Activated T-cell treated with anti-CD3 and anti-CD28 coated beads, Interleukin-2, amount 50 U/mL, for 72 hours (primary cell): ENCODE results near the gene ERC2. TPM values are rescaled to one million over a fixed set of nuclear protein-coding genes. Genes with fewer than 3 reads are reported as not detected.
"Not testable (repeated sequence)": the region's sequence is repeated elsewhere in the genome, so short reads cannot be mapped to it uniquely, and the experiment has no call there.

Source experiments
- ATAC-seq, 2 donors: fragments of 150-1000 bp; cut with Tn5 transposase; replicated peaks in 1 of 2; 2 replicates each; pipeline ENCODE4 v1.10.0; 2021; ENCODE audit warnings: moderate library complexity in 2 of 2, mild to moderate bottlenecking in 1 of 2
- DNase-seq, 2 donors: peaks; one replicate each; pipeline ENCODE4 v3.0.0; 2021 to 2022; ENCODE audit warnings: mixed read lengths in 1 of 2
- H3K27ac Mint-ChIP-seq: one replicate; pipeline ENCODE4 v1.8.0; 2022; ENCODE audit warnings: mild to moderate bottlenecking, moderate library complexity, mixed read lengths
- H3K27me3 Mint-ChIP-seq: one replicate; pipeline ENCODE4 v1.8.0; 2022; ENCODE audit warnings: low read depth, mixed read lengths
- H3K36me3 Mint-ChIP-seq, 2 donors: one replicate each; pipeline ENCODE4 v1.8.0; 2022; ENCODE audit warnings: mixed read lengths in 2 of 2, mild to moderate bottlenecking in 1 of 2; ENCODE audit not compliant: insufficient read depth in 2 of 2
- H3K4me1 Mint-ChIP-seq: one replicate; pipeline ENCODE4 v1.8.0; 2022; ENCODE audit warnings: low read depth, mixed read lengths
- H3K4me3 Mint-ChIP-seq, 2 donors: one replicate each; pipeline ENCODE4 v1.8.0; 2022; ENCODE audit warnings: mild to moderate bottlenecking in 2 of 2, mixed read lengths in 2 of 2, moderate library complexity in 2 of 2
- H3K9me3 Mint-ChIP-seq, 2 donors: one replicate each; pipeline ENCODE4 v1.8.0; 2022; ENCODE audit warnings: mixed read lengths in 2 of 2
- total RNA-seq, 2 donors: library from RNA; stranded (reverse); gene quantifications; one replicate each; pipeline ENCODE4 v1.2.3, GENCODE V29; 2022

ERC2 gene
- total RNA-seq = under 1 TPM; 0.19 to 0.35 TPM

DNA sequence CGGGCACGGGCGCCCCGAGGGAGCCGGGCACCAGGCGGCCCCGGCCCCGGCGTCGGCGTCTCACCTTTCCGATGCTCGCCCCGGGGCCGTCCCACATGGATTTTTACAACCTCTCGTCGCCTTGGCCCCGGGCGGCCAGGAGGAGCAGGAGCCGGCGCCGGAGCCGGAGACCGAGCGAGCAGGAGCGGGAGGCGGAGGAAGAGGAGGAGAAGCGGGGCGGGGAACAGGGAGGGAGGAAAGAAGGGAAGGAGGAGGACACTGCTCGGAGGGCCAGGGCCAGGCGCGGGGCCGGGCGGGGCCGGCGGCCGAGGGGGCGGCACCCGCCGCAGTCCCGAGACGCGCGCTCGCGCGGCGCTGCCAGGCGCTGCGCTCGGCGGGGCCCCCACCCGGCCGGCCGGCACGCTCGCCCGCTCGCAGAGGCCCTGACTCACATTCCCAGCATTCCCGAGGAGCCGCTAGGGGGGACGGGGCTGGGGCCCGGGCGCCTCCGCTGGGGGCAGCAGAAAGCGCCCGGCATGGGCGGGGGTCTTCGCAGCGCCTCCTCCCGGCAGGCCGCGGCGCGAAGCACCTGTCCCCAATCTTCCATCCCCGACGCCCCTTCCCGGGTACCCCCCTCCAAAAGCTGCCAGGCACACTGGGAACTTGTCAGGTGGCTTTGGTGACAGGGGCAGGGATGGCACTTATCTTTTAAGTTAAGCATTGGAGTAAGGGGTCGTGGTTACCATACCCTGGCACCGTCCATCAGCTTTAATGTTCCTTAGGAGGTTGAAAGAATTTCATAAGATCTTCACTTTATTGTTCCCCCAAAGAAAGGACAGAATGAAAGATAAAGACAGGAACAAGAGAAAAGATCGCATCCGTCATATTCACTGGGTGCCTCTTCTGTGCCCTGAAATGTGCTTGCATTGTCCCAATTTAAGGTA is at the start of gene ERC2:
Gene ERC2, minus strand, starts transcription at position 284 of the 923 bp plus-strand sequence.
- Mint-ChIP-seq H3K4me3 (peak within 1 kb of the TSS; percentile 74 to 82), H3K36me3 (peaks cover 0 to 2% of the 10 kb centered on the region in 2 donors), H3K27ac (no peak within 1 kb of the TSS), H3K9me3 (no peaks in the 10 kb centered on the region), H3K27me3 (peaks cover 66% of the 10 kb centered on the region), H3K4me1 (no peaks in the 10 kb centered on the region)
- DNase-seq (peak; percentile 1), ATAC-seq (peak; percentile 41 to 47)

DNA sequence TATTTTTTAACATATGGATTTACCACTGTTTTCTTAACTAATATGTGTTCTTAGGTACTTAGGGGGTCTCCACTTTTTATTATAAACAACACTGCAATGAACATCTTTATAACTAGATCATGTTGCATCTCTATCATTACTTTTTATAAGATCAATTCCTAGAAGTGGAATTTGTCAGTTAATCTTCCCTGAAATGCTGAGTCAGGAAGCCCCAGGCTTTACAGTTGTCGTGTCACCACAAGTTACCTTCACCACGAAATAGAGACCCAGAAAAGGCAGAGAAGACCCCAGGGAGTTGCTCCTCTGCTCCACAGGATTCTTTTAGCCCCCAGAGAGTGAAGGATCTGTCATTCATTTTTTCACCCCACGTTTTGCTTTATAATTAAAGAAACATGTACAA is 34.5 kb upstream of the ERC2 start:
- Mint-ChIP-seq H3K27me3 (peaks cover 9% of the 10 kb centered on the region), H3K27ac (no peak overlapping the region), H3K9me3 (no peaks in the 10 kb centered on the region), H3K36me3 (no peaks in the 10 kb centered on the region), H3K4me3 (no peak overlapping the region), H3K4me1 (no peaks in the 10 kb centered on the region)
- DNase-seq = no peak
- no peak for ATAC-seq

DNA sequence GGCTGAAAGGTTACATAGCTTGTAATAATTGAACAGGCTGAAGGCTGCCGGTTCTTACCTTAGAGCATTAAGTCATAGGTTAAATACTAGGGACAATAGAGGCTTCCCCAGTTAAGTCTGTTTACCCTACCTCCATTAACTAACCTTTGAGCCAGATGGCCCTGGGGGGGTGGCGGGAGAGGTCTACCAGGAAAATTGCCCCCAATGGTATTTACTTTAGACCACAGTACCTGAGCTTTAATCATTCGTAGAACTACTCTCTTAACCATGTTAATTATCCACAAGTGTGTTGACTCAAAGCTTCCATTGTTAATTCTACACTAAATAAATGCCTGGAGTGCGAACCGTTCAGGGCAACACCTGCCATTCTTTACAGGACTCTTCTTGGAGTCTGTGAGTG is 28.1 kb upstream of the ERC2 start:
- not testable (repeated sequence) for ATAC-seq, H3K36me3 Mint-ChIP-seq, H3K4me1 Mint-ChIP-seq, H3K27ac Mint-ChIP-seq, H3K9me3 Mint-ChIP-seq, DNase-seq, H3K4me3 Mint-ChIP-seq
- H3K27me3 Mint-ChIP-seq = peaks cover 22% of the 10 kb centered on the region

DNA sequence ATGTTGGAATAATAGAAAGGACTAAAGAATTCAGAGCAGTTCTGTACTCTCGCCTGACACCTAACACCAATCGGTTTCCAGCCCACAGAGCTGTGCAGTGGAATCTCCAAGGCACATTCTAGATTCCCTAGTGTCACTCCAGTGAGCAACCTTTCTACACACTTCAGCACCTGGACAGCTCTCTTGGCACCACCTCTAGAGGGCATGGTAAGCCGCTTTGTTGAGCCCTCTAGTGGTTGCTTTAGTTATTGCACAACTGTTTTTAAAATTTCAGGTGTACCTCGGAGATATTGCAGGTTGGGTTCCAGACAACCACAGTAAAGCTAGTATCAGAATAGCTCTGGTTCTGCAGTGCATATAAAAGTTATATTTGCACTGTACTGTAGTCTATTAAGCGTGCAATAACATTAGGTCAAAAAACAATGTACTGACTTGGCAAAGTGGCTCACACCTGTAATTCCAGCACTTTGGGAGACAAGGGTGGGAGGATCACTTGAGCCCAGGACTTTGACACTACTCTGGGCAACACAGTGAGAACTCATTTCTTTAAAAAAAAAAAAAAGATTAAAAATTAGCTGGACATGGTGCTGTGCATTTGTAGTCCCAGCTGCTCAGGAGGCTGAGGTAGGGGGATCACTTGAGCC is 26.5 kb upstream of the ERC2 start:
- Mint-ChIP-seq H3K27ac (no peak overlapping the region), H3K4me3 (no peak overlapping the region), H3K4me1 (no peaks in the 10 kb centered on the region), H3K9me3 (peaks cover 0 to 3% of the 10 kb centered on the region in 2 donors), H3K36me3 (no peaks in the 10 kb centered on the region), H3K27me3 (peaks cover 22% of the 10 kb centered on the region)
- ATAC-seq (peak; percentile 83), DNase-seq (peak; percentile 64 to 74)

DNA sequence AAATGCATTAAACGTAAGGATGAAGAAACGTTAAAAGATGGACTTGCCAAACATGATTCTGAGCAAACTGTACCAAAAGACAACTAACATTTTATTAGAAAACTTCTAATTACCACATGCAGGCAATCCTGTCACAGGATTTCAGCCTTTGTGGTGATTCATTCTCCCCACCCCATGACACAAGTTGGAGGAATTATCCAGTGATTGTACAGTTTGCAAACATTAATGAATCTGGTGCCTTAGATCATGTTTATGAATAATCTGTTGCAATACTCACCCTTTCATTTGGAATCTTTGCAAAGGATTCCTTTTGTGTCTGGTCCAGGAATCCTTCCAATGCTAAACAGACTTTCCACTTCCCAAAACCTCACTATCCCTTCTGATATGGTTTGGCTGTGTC is 23.3 kb upstream of the ERC2 start:
- Mint-ChIP-seq H3K27me3 (peaks cover 9% of the 10 kb centered on the region), H3K4me1 (no peaks in the 10 kb centered on the region), H3K9me3 (peaks cover 0 to 3% of the 10 kb centered on the region in 2 donors), H3K27ac (no peak overlapping the region), H3K4me3 (no peak overlapping the region), H3K36me3 (no peaks in the 10 kb centered on the region)
- DNase-seq = no peak
- no peak for ATAC-seq

DNA sequence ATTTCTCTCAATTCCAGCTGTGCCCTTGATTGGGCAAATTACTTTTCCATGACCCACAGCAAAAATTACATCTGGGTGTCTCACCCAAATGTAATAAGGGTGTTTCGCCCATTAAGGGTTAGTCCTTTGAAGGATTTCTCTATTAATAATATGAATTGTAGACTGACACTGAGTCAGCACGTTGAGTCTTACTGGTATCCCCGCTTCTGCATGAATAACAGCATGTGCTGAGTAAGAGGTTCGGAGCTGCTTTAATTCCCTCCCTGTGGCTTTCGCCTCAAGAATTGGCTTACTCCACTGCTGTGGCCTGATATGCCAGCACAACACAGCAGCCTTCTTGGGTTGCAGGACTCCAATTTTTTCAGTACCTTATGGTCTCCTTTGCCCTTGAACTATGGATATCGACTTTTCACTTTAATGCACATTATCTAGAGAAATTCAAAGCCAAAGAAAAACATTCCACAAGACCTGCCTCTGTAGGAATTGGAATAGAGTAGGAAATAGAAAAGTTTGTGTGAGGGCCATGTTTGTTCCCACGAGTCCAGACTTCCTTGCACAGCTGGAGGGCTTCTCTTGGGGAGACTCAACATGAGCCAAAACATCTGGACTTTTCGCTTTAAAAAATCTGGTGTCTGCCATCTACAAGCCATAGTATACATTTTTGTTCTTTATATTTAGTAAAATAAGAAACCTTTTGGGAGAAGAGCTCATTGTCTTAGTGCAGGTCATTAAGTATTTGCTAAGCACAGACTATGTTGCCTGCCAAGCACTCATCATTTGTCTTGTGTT is 20.7 kb upstream of the ERC2 start:
- ATAC-seq (no peak), DNase-seq (no peak)
- no peaks in the 10 kb centered on the region for H3K4me1 Mint-ChIP-seq
- H3K4me3 Mint-ChIP-seq = no peak overlapping the region
- peaks cover 9% of the 10 kb centered on the region for H3K27me3 Mint-ChIP-seq
- H3K27ac Mint-ChIP-seq = no peak overlapping the region
- no peaks in the 10 kb centered on the region for H3K36me3 Mint-ChIP-seq
- no peaks in the 10 kb centered on the region for H3K9me3 Mint-ChIP-seq

DNA sequence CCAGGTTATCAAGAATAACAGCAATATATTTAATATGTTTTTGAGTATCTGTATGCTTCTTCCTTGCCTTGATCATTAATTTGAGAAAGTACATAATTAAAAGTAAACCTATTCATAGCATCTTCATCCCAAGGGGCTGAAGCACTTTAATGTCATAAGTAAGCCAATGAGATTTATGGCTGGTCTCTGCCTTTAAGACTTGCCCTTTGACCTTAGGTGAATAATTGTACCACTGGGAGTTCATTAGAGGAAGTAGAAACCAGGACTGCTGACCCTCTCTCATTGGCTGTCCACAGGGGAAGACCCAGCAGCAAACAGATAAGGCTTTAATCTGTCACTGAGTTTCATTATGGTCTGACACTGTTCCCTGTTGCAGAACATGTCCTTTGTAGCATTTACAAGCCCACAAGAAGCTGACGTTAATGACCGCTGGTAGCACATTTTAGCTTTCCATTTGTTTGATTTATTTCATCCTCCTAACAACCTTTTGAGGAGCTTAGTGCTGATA is 16.3 kb upstream of the ERC2 start:
- no peaks in the 10 kb centered on the region for H3K36me3 Mint-ChIP-seq
- no peak for ATAC-seq
- H3K27ac Mint-ChIP-seq = no peak overlapping the region
- no peaks in the 10 kb centered on the region for H3K27me3 Mint-ChIP-seq
- no peaks in the 10 kb centered on the region for H3K4me1 Mint-ChIP-seq
- no peak overlapping the region for H3K4me3 Mint-ChIP-seq
- no peak for DNase-seq
- no peaks in the 10 kb centered on the region for H3K9me3 Mint-ChIP-seq

DNA sequence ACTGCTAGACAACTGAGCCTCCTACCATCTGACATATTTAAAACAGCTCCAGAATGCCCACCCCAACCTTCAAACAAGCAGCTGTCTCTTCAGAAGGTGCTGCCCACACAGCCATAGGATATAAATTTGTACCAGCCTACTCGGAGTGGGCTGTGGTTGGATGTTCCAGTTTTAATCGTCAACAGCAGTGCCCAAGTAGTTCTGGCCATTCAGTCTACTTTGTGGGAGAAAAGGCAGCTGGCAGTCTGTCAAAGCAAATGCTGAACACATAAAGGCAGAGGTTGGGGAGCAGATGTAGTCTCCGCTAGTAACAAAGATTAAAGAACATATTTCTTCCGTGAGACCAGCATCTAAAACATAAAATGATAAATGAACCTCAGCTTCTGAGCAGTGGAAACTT is 15.9 kb upstream of the ERC2 start:
- H3K27ac Mint-ChIP-seq = no peak overlapping the region
- H3K4me3 Mint-ChIP-seq = no peak overlapping the region
- ATAC-seq (no peak), DNase-seq (no peak)
- H3K9me3 Mint-ChIP-seq = no peaks in the 10 kb centered on the region
- no peaks in the 10 kb centered on the region for H3K36me3 Mint-ChIP-seq
- no peaks in the 10 kb centered on the region for H3K4me1 Mint-ChIP-seq
- no peaks in the 10 kb centered on the region for H3K27me3 Mint-ChIP-seq

DNA sequence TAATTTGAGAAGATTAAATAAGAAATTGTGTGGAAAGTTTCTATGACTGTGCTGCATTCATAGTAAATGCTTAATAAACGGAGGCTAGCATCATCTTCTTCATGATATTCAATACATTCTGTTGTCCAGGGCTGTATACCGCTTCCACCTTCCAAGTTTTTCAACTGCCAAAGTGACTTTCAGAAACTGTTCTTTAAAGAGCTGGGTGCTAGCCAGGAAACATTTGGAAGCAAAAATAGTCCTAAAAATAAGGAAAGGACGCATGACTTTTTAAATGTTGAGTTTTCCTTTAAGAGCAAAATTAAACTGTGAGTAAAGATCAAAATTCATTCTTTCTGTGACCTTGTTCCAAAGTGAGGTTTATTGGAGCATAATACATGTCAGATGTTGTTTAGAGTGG is 9.4 kb upstream of the ERC2 start:
- Mint-ChIP-seq H3K27me3 (peaks cover 23% of the 10 kb centered on the region), H3K4me1 (no peaks in the 10 kb centered on the region), H3K4me3 (no peak overlapping the region), H3K36me3 (no peaks in the 10 kb centered on the region), H3K27ac (no peak overlapping the region), H3K9me3 (no peaks in the 10 kb centered on the region)
- ATAC-seq (no peak), DNase-seq (no peak)

DNA sequence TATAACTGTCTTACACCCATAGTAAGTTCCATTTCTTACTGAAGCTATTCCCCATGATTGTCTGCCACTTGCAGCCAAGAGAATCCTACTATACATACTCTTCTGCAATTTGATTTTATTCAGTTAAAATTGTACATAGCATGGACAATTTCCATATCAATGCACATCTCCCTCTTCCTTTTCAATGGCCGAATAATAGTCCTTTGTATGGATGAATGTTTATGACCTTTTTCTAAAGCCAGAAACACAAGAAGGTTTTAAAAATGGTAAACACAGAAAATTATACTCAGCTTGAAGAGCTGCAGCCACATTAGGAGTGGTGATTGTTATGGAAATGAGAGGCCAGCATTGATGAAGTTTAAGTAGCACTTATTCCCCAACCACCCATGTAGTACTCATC is 8.5 kb upstream of the ERC2 start:
- Mint-ChIP-seq H3K4me3 (no peak overlapping the region), H3K36me3 (no peaks in the 10 kb centered on the region), H3K27ac (no peak overlapping the region), H3K27me3 (peaks cover 31% of the 10 kb centered on the region), H3K4me1 (no peaks in the 10 kb centered on the region), H3K9me3 (no peaks in the 10 kb centered on the region)
- DNase-seq = no peak
- no peak for ATAC-seq

DNA sequence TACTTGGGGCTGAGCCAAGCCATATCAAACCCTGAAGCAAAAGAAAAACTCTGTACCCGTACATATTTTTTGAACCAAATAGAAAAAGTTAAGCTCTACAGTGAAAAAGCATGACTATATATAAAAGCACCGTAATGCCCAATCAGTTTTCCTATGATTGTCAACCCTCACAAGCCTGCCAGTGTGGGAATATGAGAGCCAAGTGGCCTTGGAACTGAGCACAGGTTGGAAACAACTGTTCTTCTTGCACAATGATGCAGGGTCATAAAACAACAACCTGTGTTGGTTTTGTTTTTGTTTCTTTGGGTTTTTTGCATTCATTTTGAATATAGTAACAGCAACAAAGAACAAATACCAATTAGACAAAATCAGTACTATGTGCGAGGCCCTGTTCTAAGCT is 3.5 kb upstream of the ERC2 start:
- Mint-ChIP-seq H3K27me3 (peaks cover 59% of the 10 kb centered on the region), H3K4me1 (no peaks in the 10 kb centered on the region)
- ATAC-seq = no peak

DNA sequence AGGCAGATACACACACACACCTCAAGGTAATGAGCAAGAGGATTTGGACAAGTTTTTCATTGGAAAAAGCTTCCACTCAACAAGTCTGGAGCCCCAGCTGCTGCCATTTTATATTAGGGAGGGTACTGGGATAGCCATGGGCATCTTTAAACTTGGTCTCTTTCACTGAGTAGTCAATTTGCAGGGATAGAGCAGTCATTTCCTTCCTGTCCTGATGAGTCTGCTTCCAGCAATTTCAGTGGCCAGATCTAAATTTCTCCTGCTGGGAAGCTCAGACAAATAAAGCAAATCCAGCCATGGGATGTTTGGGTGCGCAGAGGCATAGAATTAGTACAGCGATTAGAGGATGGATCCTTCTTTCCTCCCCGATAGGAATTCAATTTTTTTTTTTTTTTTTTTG is 874 bp upstream of the ERC2 start:
- ATAC-seq (no peak), DNase-seq (no peak)
- H3K36me3 Mint-ChIP-seq = peaks cover 0 to 2% of the 10 kb centered on the region in 2 donors
- H3K4me3 Mint-ChIP-seq = peak overlapping the region; percentile 25 to 52
- peaks cover 72% of the 10 kb centered on the region for H3K27me3 Mint-ChIP-seq
- H3K9me3 Mint-ChIP-seq = no peaks in the 10 kb centered on the region
- H3K4me1 Mint-ChIP-seq = no peaks in the 10 kb centered on the region
- H3K27ac Mint-ChIP-seq = no peak overlapping the region

More for the DNA sequence above, 3.5 kb upstream of the ERC2 start:
- Mint-ChIP-seq H3K9me3 (no peaks in the 10 kb centered on the region), H3K36me3 (peaks cover 0 to 2% of the 10 kb centered on the region in 2 donors), H3K4me3 (no peak overlapping the region), H3K27ac (no peak overlapping the region)
- DNase-seq = no peak

DNA sequence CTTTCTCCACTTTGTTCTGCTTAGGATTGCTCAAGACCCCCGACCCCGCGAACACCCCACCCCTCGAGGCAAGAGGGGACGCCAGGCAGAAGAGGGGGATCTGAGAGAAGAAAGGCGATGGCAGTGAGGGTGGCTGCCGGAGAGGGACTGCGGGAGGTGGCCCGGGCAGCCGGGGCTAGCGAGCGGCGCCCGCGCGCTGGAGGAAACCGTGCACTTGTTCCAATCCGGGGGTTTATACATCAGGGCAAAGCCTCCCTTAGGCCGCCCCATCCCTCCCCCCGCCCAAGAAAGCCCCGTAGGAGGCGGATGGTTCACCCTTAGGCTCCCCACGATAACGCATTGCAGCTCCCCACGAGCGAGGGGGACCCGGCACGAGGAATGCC is 475 bp downstream of the ERC2 start:
- Mint-ChIP-seq H3K36me3 (peaks cover 0 to 2% of the 10 kb centered on the region in 2 donors), H3K4me3 (peak overlapping the region; percentile 74 to 82), H3K4me1 (no peaks in the 10 kb centered on the region), H3K27ac (no peak overlapping the region), H3K9me3 (no peaks in the 10 kb centered on the region), H3K27me3 (peaks cover 67% of the 10 kb centered on the region)
- DNase-seq (peak in 1 of 2 donors; percentile 1), ATAC-seq (peak; percentile 42 to 50)
